Adrenal gland (tissue), 12 donors: Measurements from ENCODE around the gene SMARCA1. TPM values are rescaled to one million over a fixed set of nuclear protein-coding genes. Genes with fewer than 3 reads are reported as not detected.
"Not testable (repeated sequence)": the region's sequence is repeated elsewhere in the genome, so short reads cannot be mapped to it uniquely, and the experiment has no call there.

ENCODE experiments used
- DNase-seq, 7 donors: peaks; one replicate each; pipeline ENCODE4 v3.0.0-alpha.2; 2019 to 2020
- H3K27ac ChIP-seq, 5 donors: fragments of 200-600 bp; sonication (generic) in 4 of 5; 1 replicate in 3 of 5; 2 replicates in 2 of 5; pipeline versions ENCODE4 v1.5.1 to v1.8.0; 2016 to 2020; ENCODE audit warnings: mild to moderate bottlenecking in 1 of 5
- H3K27me3 ChIP-seq: fragments of 200-600 bp; 2 replicates; pipeline ENCODE4 v1.8.0; 2021
- H3K36me3 ChIP-seq, 2 donors: fragments of 200-600 bp; replicated peaks in 1 of 2; 1 replicate in 1 of 2; 2 replicates in 1 of 2; pipeline versions ENCODE4 v1.5.1 to v1.8.0; 2018 to 2022
- H3K4me1 ChIP-seq, 2 donors: fragments of 200-600 bp; replicated peaks in 1 of 2; 1 replicate in 1 of 2; 2 replicates in 1 of 2; pipeline versions ENCODE4 v1.5.1 to v1.8.0; 2018 to 2021
- H3K4me3 ChIP-seq, 4 donors: fragments of 200-600 bp; sonication (generic) in 3 of 4; one replicate each; pipeline ENCODE4 v1.5.1; 2016 to 2018
- H3K9me3 ChIP-seq, 3 donors: fragments of 200-600 bp; sonication (generic) in 1 of 3; replicated peaks in 1 of 3; 1 replicate in 2 of 3; 2 replicates in 1 of 3; pipeline versions ENCODE4 v1.5.1 to v1.8.0; 2016 to 2021
- POLR2A ChIP-seq, 2 donors: fragments of 450-650 bp; IDR thresholded peaks; one replicate each; pipeline ENCODE4 v1.6.1; 2017; ENCODE audit warnings: antibody characterized with exemption in 2 of 2, mild to moderate bottlenecking in 2 of 2, moderate library complexity in 1 of 2
- WGBS, 4 donors: extraction: QIAGEN DNeasy Blood & Tissue Kit in 2 of 4; methylation state at CpG; one replicate each; pipeline versions ENCODE4 v1.1.5 to v1.1.7; 2013 to 2017; 5-methylcytosine and 5-hydroxymethylcytosine counted together
- intact Hi-C, 2 donors: fragments of 100-400 bp; cut with DNase I; formaldehyde crosslinking; loops; one replicate each; pipeline versions ENCODE4 v1.14.1 to v1.15.0; 2022 to 2023
- polyA plus RNA-seq, 3 donors: library from polyadenylated mRNA; stranded (reverse); fragments of 200-250 nt in 2 of 3; fragments of 350-450 nt in 1 of 3; fragmentation: Illumina TruSeq in 1 of 3; extraction: RNeasy Lipid Tissue Mini Kit (QIAGEN cat#74804) in 1 of 3; gene quantifications; one replicate each; pipeline ENCODE4 v1.2.3, GENCODE V29; 2013 to 2014
- total RNA-seq, 9 donors: library from RNA; depleted of rRNA in 4 of 9; stranded (reverse); fragments of >200 nt in 4 of 9; fragments of 120-200 nt in 1 of 9; fragmentation: NEBNext Ultra II Directional in 1 of 9; extraction: Animal tissue kit (Norgen Biotek cat#: 25700) in 1 of 9; gene quantifications; one replicate each; pipeline versions ENCODE4 v1.1.0 to v1.2.4, GENCODE V29; 2013 to 2023
- TF ChIP-seq, protein P1 (sequence below), 6 experiments: fragments of 450-650 bp in 4 of 6; fragments of 200-600 bp in 2 of 6; sonication (generic) in 1 of 6; IDR thresholded peaks; 1 replicate in 5 of 6; 2 replicates in 1 of 6; pipeline versions ENCODE4 v1.5.1 to v1.8.0; 2016 to 2021; ENCODE audit warnings: antibody characterized with exemption in 6 of 6, mild to moderate bottlenecking in 2 of 6, moderate library complexity in 1 of 6
- donor health status: healthy with polysubstance abuse.
- donor health status: Bipolar disorder and iron deficiency.
- donor health status: DM: yes; HTN: yes; CAD: no.
- donor health status: DM: no; HTN: no; CAD: no.
- donor health status: DM: no; HTN: no; CAD: no.
- donor health status: DM: yes; HTN: yes; CAD: no.

SMARCA1 gene
- total and polyA plus RNA-seq, 12 donors, result 31.0 to 160 (median 110) TPM

DNA sequence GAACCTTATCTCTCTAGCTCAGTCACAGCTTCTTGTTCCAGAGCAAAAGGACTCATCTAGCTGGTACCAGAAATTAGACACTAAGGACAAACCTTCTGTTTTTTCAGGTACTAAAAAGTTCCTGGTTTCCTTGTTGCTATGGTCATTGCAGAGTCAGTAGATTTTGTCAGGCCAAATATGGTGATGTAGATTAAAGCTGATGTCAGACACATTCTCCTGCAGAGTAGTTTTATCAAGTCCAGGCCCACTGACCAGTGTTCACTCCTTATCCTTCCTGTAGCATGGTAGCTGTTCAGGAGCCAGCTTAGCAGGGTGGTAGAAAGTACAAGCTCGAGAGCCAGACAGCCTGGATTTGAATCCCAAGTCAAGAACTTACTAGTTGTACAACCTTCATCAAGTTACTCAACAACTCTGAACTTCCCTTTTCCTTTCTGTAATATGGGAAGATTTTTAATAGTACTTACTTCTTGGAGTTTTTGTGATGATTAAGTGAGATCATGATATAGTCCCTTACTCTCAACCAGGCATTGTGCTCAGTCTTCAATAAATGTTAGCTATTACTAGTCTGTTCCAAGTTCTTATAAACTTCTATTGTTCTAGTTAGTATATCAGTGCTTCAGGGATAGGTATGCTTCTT is 34.7 kb upstream of the SMARCA1 start:
- Histone ChIP-seq H3K27ac (peak overlapping the region in 2 of 5 donors; percentile 15 to 36), H3K36me3 (peaks cover 0 to 41% of the 10 kb centered on the region in 2 donors), H3K9me3 (no peaks in the 10 kb centered on the region), H3K4me1 (peaks cover 0 to 5% of the 10 kb centered on the region in 2 donors), H3K4me3 (no peak overlapping the region), H3K27me3 (no peaks in the 10 kb centered on the region)
- 43 to 78% (median 60%) methylated on average over 1 of the region's 1 CpG for WGBS, 4 donors
- intact Hi-C loops, result no loop called here
- TF ChIP-seq, protein P1, sequence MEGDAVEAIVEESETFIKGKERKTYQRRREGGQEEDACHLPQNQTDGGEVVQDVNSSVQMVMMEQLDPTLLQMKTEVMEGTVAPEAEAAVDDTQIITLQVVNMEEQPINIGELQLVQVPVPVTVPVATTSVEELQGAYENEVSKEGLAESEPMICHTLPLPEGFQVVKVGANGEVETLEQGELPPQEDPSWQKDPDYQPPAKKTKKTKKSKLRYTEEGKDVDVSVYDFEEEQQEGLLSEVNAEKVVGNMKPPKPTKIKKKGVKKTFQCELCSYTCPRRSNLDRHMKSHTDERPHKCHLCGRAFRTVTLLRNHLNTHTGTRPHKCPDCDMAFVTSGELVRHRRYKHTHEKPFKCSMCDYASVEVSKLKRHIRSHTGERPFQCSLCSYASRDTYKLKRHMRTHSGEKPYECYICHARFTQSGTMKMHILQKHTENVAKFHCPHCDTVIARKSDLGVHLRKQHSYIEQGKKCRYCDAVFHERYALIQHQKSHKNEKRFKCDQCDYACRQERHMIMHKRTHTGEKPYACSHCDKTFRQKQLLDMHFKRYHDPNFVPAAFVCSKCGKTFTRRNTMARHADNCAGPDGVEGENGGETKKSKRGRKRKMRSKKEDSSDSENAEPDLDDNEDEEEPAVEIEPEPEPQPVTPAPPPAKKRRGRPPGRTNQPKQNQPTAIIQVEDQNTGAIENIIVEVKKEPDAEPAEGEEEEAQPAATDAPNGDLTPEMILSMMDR (IDR thresholded peaks at IDR 0.05), result no peak
- no peak for TF ChIP-seq POLR2A (IDR thresholded peaks at IDR 0.05)
- DNase-seq, result no peak

DNA sequence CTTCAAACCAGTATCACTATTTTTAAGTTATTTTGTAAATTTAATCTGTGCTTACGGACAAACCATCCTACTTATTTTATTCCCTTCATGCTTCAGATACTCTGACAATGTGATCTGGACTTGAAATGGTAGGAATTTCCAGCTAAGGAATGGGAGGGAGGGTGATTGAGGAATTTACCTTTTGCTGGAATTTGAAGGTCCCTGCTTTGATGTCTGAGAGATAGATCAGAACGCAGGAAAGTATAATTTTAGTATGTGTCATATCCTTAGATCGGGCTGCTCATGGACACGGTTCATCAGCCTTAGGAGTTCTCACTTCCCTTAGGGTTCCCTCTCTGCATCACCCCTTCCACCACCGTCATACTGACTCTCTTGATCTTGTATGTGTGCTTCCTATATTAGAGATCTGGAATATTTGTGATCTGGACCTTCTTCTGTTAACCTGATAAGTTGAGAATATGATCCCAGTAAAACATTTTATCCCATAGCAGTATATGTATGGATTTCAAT is 33.6 kb upstream of the SMARCA1 start:
- TF ChIP-seq, protein P1 (IDR thresholded peaks at IDR 0.05), result no peak
- TF ChIP-seq POLR2A (IDR thresholded peaks at IDR 0.05), result no peak
- intact Hi-C loops, result no loop called here

DNA sequence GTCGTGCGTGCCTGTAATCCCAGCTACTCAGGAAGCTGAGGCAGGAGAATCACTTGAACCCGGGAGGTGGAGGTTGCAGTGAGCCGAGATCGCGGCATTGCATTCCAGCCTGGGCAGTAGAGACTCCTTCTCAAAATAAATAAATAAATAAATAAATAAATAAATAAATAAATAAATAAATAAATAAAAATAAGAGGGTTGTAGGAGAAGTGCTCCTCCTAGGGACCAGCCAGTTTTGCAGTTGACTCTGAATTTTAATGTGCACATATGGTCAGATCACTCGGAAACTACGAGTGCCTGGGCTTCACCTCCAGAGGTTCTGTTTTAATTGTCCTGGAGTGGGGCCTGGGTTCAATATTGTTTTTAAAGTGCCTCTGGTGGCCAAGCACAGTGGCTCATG is 31.5 kb upstream of the SMARCA1 start:
- H3K9me3 ChIP-seq, H3K4me3 ChIP-seq, DNase-seq, H3K27ac ChIP-seq, H3K4me1 ChIP-seq, H3K27me3 ChIP-seq, intact Hi-C loops: not testable (repeated sequence)
- 91 to 98% (median 93%) methylated on average over 8 of the region's 8 CpGs for WGBS, 4 donors
- peaks cover 0 to 18% of the 10 kb centered on the region in 2 donors for H3K36me3 ChIP-seq

More for the DNA sequence above, 33.6 kb upstream of the SMARCA1 start:
- WGBS, 4 donors, result 62 to 83% (median 67%) methylated on average over 5 of the region's 5 CpGs
- H3K4me1 ChIP-seq, result peaks cover 0 to 5% of the 10 kb centered on the region in 2 donors
- DNase-seq, result no peak
- no peak overlapping the region for H3K4me3 ChIP-seq
- H3K9me3 ChIP-seq, result no peaks in the 10 kb centered on the region
- no peak overlapping the region for H3K27ac ChIP-seq
- H3K27me3 ChIP-seq, result no peaks in the 10 kb centered on the region
- H3K36me3 ChIP-seq, result peaks cover 0 to 32% of the 10 kb centered on the region in 2 donors

DNA sequence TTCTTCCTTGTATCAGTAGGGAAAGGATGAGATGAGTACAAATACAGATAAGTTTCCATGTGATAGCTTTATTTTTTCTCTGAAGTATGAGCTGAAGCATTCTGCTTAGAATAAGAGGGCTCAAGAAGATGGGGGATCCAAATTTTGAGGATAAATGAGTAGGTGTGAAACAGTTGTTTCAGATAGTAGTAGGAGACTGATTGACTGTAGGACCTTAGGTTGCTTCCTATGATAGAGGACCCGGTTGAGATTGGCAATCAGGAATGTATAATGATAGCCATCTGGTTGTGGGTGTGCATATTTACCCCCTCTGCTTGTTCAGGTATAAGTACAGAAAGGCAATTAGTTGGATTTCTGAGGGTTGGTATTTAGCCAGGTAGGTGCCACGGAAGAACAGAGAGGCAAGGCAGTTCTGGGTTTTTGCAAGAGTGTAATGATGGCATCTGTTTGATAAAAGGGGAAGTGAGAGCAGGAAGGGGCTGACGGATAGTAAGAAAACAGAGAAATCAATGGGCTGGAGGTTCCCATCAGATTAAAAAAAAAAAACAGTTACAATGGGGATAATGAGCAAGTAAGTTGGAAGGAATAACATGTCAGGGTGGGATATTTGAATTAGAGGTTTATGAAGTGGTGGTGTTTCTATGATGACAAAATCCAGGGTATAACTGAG is 30.5 kb upstream of the SMARCA1 start:
- WGBS, 4 donors, result 58 to 88% (median 78%) methylated on average over 3 of the region's 3 CpGs
- DNase-seq, result no peak
- Histone ChIP-seq H3K4me1 (peaks cover under 1 to 5% of the 10 kb centered on the region in 2 donors), H3K4me3 (no peak overlapping the region), H3K36me3 (peaks cover 0 to 8% of the 10 kb centered on the region in 2 donors), H3K27me3 (no peaks in the 10 kb centered on the region), H3K27ac (no peak overlapping the region), H3K9me3 (no peaks in the 10 kb centered on the region)
- intact Hi-C loops, result no loop called here
- TF ChIP-seq, protein P1 (IDR thresholded peaks at IDR 0.05), result no peak
- TF ChIP-seq POLR2A (IDR thresholded peaks at IDR 0.05), result no peak
